ENCODE measurements around the gene SSH2.

- TF ChIP-seq CTCF (conservative IDR thresholded peaks at IDR 0.05) (no peak), EZH2 (IDR thresholded peaks at IDR 0.05; ENCODE audit: low read depth) (no peak)
Measured at GRCh38 chr17:29731589-29731929, 198.5 kb downstream of the SSH2 start.
